Activated T-helper 2 cell treated with anti-CD3 and anti-CD28 coated beads, Interferon-gamma antibody, Interleukin-2, Interleukin-4, amounts not matched to agents 10 μg/mL and 5 μg/mL and 100 μg/mL, durations not matched to agents 14 hours and 24 hours and 36 hours (primary cell): ENCODE measurements around the gene CCDC171. TPM values are rescaled to one million over a fixed set of nuclear protein-coding genes. Genes with fewer than 3 reads are reported as not detected.

Experiments used
- DNase-seq: peaks from one replicate; pipeline ENCODE4 v3.0.0; 2021; ENCODE audit warnings: low spot score
- H3K27ac Mint-ChIP-seq: one replicate; pipeline ENCODE4 v1.8.0; 2021; ENCODE audit warnings: mixed read lengths
- H3K27me3 Mint-ChIP-seq: one replicate; pipeline ENCODE4 v1.8.0; 2021; ENCODE audit warnings: low read depth, mixed read lengths
- H3K36me3 Mint-ChIP-seq: one replicate; pipeline ENCODE4 v1.8.0; 2021; ENCODE audit warnings: low read depth, mixed read lengths
- H3K4me1 Mint-ChIP-seq: one replicate; pipeline ENCODE4 v1.8.0; 2021; ENCODE audit warnings: low read depth, mixed read lengths
- H3K4me3 Mint-ChIP-seq: one replicate; pipeline ENCODE4 v1.8.0; 2021; ENCODE audit warnings: low read depth, mild to moderate bottlenecking, moderate library complexity, mixed read lengths
- H3K9me3 Mint-ChIP-seq: one replicate; pipeline ENCODE4 v1.8.0; 2021; ENCODE audit warnings: mixed read lengths
- intact Hi-C: fragments of 100-400 bp; cut with micrococcal nuclease; formaldehyde crosslinking; loops from one replicate; pipeline ENCODE4 v1.15.1; 2023
- total RNA-seq: library from RNA; stranded (reverse); gene quantifications from 2 replicates; pipeline ENCODE4 v1.2.3, GENCODE V29; 2022

Gene CCDC171
- total RNA-seq, 1 donor from 2014 or later: 1.8 TPM

DNA sequence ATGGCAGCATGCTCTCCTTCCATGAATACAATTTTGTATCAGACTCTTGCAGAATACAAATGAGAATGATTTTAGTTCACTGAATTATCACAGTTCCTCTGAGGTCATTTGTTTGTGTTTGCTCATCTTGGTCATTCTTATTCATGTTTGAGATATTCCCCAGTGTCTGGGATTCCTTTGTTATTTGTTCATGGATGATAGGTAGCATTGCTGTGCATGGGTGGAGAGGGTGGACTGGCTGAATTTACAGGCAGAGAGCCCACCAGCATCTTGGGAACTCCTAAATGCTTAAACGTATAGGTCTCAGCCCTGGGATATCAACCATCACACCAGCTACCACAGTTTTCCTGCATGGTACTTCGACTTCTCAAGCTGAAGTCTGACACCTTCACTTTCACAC lies 459.8 kb downstream of the CCDC171 start:
- H3K9me3 Mint-ChIP-seq: no peaks in the 10 kb centered on the region
- H3K4me3 Mint-ChIP-seq: no peak overlapping the region
- no peaks in the 10 kb centered on the region for H3K27me3 Mint-ChIP-seq
- H3K4me1 Mint-ChIP-seq: no peaks in the 10 kb centered on the region
- no peak overlapping the region for H3K27ac Mint-ChIP-seq
- no peak for DNase-seq
- no peaks in the 10 kb centered on the region for H3K36me3 Mint-ChIP-seq
- intact Hi-C loops: no loop called here

DNA sequence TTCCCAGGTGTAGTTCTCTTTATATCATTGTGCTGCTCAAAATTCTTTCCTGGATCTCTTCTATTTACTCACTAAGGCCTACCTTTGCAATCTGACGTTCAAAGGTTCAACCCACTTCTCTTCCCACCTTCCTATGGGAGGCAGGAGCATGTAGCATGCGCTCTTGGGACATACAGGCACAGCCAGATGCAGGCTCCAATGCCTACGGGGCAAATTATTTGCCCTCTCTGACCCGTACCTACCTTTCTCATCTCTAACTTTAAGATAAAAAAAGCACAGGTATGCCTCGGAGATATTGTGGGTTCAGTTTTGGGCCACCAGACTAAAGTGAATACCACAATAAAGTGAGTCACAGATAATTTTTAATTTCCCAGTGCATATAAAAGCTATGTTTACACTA lies 460.5 kb downstream of the CCDC171 start:
- no peak overlapping the region for H3K27ac Mint-ChIP-seq
- intact Hi-C loops: no loop called here

DNA sequence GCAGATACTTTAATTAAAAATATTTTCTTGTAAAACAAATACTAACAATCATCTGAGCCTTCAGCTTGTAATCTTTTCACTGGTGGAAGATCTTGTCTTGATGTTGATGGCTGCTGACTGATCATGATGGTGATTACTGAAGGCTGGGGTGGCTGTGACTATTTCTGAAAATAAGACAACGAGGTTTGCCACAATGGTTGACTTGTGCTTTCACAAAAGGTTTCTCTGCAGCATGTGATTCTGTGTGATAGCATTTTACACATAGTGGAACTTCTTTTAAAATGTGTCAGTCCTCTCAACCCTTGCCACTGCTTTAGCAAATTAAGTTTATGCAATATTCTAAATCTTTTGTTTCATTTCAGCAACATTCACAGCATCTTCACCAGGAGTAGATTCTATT lies 461.0 kb downstream of the CCDC171 start:
- intact Hi-C loops: no loop called here
- no peak for DNase-seq
- Mint-ChIP-seq H3K36me3 (no peaks in the 10 kb centered on the region), H3K27me3 (no peaks in the 10 kb centered on the region), H3K4me1 (no peaks in the 10 kb centered on the region), H3K27ac (no peak overlapping the region), H3K9me3 (no peaks in the 10 kb centered on the region), H3K4me3 (no peak overlapping the region)

More for the DNA sequence above, 460.5 kb downstream of the CCDC171 start:
- H3K27me3 Mint-ChIP-seq: no peaks in the 10 kb centered on the region
- H3K9me3 Mint-ChIP-seq: no peaks in the 10 kb centered on the region
- H3K4me1 Mint-ChIP-seq: no peaks in the 10 kb centered on the region
- no peak overlapping the region for H3K4me3 Mint-ChIP-seq
- H3K36me3 Mint-ChIP-seq: no peaks in the 10 kb centered on the region
- no peak for DNase-seq

DNA sequence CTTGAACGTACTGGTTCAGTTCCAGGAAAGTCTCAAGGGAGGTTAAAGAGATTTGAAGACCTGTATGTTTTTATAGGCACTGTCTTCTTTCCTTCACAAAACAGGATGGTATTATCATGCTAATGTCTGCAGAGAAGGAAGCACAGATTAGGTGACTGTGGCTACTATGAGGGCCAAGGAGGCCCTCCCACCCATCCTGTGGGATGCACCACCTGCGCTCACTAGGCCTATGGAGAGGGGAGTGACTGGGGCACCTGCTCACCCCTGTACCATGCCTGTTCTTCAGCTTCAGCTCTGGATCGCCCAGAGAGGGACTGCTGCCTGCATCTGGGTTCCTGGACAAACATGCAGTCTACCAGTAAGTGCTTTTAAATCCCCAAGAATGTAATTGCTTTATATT lies 469.4 kb downstream of the CCDC171 start:
- DNase-seq: no peak
- no peaks in the 10 kb centered on the region for H3K27me3 Mint-ChIP-seq
- intact Hi-C loops: no loop called here
- H3K4me3 Mint-ChIP-seq: no peak overlapping the region
- H3K36me3 Mint-ChIP-seq: no peaks in the 10 kb centered on the region
- no peaks in the 10 kb centered on the region for H3K4me1 Mint-ChIP-seq
- H3K27ac Mint-ChIP-seq: no peak overlapping the region
- no peaks in the 10 kb centered on the region for H3K9me3 Mint-ChIP-seq

DNA sequence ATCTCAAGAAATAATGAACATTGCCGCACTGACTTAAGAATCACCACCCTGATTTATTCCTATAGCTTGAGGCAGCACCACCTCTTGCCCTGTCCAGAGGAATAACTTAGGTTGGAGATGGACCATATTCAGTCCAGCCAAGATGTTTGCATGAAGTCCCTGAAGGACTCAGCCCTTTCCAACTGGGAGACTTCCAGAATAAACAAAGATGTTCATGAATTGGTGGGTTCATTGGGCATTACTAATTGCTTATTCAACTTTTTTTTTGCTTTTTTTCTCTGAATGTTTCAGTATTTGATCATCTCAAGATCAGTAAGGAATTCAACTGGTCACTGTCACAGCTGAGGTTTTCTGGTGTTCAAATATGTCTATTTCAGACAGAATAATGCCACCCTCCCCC lies 470.6 kb downstream of the CCDC171 start:
- intact Hi-C loops: no loop called here
- no peaks in the 10 kb centered on the region for H3K4me1 Mint-ChIP-seq
- H3K36me3 Mint-ChIP-seq: no peaks in the 10 kb centered on the region
- H3K27me3 Mint-ChIP-seq: peaks cover 3% of the 10 kb centered on the region
- DNase-seq: no peak
- H3K27ac Mint-ChIP-seq: no peak overlapping the region
- H3K9me3 Mint-ChIP-seq: no peaks in the 10 kb centered on the region
- no peak overlapping the region for H3K4me3 Mint-ChIP-seq

Other genes starting within 250 kb of the CCDC171 start
- 8.9 and 10.5 TPM in 2 replicates for gene TTC39B, start 245.8 kb upstream of the CCDC171 start, total RNA-seq
- 34.0 and 34.7 TPM in 2 replicates for gene SNAPC3, start 130.2 kb upstream of the CCDC171 start, total RNA-seq
- 112 and 118 TPM in 2 replicates for gene PSIP1, start 42.1 kb upstream of the CCDC171 start, total RNA-seq